Skin of body (tissue), 2 donors: ENCODE measurements around the gene FBXL20. TPM values are rescaled to one million over a fixed set of nuclear protein-coding genes. Genes with fewer than 3 reads are reported as not detected.

Source experiments
- DNase-seq: peaks from one replicate; lab custom pipeline; 2025; lab: John Stamatoyannopoulos, UW
- total RNA-seq: library from RNA; depleted of rRNA; stranded (reverse); fragments of >200 nt; gene quantifications from one replicate; pipeline ENCODE4 v1.2.3, GENCODE V29; 2014

FBXL20 gene
- total RNA-seq, 1 donor from 2014 or later = 14.2 TPM

- DNase-seq = no peak
Measured at GRCh38 chr17:39204245-39204644, 197.2 kb downstream of the FBXL20 start.

Other genes with a start within 250 kb of the FBXL20 start
- 5.4 TPM for gene PLXDC1, start 250.0 kb downstream of the FBXL20 start, total RNA-seq
- not detected for gene ARL5C, start 235.5 kb downstream of the FBXL20 start, total RNA-seq
- gene CACNB1, start 204.0 kb downstream of the FBXL20 start, total RNA-seq = 17.5 TPM
- 1,319 TPM for gene RPL19, start 201.3 kb downstream of the FBXL20 start, total RNA-seq
- gene STAC2, start 175.7 kb downstream of the FBXL20 start, total RNA-seq = 1.5 TPM
- 22.1 TPM for gene MED1, start 49.6 kb upstream of the FBXL20 start, total RNA-seq
- 33.1 TPM for gene CDK12, start 59.9 kb upstream of the FBXL20 start, total RNA-seq
- gene NEUROD2, start 206.3 kb upstream of the FBXL20 start, total RNA-seq = not detected
- 12.8 TPM for gene PPP1R1B, start 225.3 kb upstream of the FBXL20 start, total RNA-seq
- 15.8 TPM for gene STARD3, start 235.5 kb upstream of the FBXL20 start, total RNA-seq